ENCODE measurements around the gene GAD1.

GAD1 gene

DNA sequence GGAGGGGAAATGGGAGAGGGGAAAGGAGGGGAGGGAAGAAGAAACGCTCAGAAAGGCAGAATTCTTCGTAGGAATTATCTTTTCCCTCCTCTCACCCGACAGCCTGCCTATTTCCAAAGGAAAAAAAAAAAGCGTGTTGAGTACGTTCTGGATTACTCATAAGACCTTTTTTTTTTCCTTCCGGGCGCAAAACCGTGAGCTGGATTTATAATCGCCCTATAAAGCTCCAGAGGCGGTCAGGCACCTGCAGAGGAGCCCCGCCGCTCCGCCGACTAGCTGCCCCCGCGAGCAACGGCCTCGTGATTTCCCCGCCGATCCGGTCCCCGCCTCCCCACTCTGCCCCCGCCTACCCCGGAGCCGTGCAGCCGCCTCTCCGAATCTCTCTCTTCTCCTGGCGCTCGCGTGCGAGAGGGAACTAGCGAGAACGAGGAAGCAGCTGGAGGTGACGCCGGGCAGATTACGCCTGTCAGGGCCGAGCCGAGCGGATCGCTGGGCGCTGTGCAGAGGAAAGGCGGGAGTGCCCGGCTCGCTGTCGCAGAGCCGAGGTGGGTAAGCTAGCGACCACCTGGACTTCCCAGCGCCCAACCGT is at the start of gene GAD1:
GAD1 (plus strand) TSS at position 384 of the 589 bp plus-strand sequence. CDS start 1,705 bp downstream, outside the sequence.
- DNase-seq (ENCODE audit: low spot score) = peak; percentile 35

- DNase-seq (ENCODE audit: low spot score) = peak; percentile 32
These were observed 46.6 kb upstream of the GAD1 start, which contains the start of gene ERICH2 for GRCh38 chr2:170770008-170770605. ERICH2 (plus strand) TSS chr2:170770378; CDS start chr2:170770682, 304 bp downstream.

DNA sequence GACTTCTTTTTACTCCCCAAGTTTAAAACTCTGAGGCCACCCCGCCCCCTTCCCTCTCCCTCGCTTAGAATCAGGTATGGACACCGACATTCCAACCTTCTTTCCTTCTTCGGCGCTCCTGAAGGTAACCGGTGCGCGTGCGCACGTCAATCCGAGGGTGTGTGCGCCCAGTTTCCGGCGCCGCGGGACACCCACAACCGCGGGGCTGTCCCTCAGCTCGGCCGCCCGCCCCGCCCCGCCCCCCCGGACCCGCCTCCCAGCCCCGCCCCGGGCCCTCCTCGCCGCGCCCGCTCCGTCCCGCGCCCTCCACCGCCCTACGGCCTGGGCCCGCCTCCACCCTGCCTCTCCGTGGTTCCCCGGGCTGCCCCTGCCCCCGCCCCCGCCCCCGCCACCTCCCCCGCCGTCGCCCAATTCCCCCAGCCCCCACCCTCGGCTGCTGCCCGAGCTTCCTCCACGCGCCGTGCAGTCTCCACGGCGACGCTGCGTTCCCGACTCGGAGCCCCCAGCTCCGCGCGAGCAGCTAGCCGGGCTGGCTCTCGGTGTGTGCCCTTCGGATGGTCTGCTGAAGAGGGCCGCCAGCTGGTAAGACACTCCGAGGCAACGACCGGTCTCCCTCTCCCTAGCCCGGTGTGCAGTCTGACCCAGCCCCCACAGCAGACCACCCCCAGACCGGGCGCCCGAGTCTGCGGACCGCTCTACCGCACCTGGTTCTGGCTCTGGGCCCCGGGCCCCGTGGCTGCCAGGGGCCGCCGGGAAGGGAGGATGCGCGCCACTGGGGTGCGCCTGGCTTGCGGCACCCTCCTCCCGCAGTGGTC is 45.9 kb upstream of the GAD1 start:
- DNase-seq (ENCODE audit: low spot score) = peak; percentile 66

GRCh38 chr2:170771421-170771937 is 45.2 kb upstream of the GAD1 start:
- no peak for DNase-seq (ENCODE audit: low spot score)

GRCh38 chr2:170772295-170772694 is 44.4 kb upstream of the GAD1 start:
- DNase-seq (ENCODE audit: low spot score) = no peak

- no peak for DNase-seq (ENCODE audit: low spot score)
These were observed 42.6 kb upstream of the GAD1 start for GRCh38 chr2:170774074-170774473.

- DNase-seq (ENCODE audit: low spot score) = no peak
These were observed 37.8 kb upstream of the GAD1 start for GRCh38 chr2:170778900-170779299.

DNA sequence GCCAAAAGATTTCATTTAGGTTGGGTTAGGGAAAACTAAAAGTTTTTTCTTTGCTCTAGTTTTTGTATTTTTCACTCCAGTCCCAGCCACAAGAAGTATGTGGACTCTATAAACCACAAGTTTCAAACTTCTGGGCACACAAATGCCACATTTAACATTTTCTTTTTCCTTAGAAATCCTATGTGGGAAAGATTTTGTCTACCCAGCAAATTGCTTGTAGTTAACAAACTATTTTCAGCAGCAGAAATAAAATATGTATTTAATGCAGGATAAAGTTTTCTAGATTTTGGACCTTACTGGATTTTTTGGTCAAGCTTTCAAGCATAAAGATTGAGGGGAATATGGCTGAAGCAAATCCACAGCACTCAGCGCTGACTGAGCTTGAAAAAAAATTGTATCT is 37.4 kb upstream of the GAD1 start:
- DNase-seq (ENCODE audit: low spot score) = no peak

GRCh38 chr2:170782673-170783072 is 34.0 kb upstream of the GAD1 start:
- DNase-seq (ENCODE audit: low spot score) = no peak

DNA sequence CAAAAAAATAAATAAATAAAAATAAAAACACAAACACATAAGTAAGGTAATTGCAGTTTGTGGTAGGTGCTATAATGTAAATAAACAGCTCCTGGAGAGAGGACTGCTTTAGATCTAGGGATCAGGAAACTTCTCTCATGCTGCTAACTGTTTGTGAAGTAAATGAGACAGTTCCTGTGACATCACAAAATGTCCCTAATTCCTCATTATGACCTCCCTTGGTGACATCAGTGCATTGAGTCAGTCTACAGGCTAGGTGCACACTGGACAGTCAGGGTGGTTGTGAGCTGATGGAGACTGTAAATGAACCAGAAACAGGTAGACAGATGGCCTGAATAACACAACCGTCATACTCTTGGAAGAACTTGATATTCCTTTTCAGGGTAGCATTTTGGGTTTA is 33.1 kb upstream of the GAD1 start:
- DNase-seq (ENCODE audit: low spot score) = no peak

DNA sequence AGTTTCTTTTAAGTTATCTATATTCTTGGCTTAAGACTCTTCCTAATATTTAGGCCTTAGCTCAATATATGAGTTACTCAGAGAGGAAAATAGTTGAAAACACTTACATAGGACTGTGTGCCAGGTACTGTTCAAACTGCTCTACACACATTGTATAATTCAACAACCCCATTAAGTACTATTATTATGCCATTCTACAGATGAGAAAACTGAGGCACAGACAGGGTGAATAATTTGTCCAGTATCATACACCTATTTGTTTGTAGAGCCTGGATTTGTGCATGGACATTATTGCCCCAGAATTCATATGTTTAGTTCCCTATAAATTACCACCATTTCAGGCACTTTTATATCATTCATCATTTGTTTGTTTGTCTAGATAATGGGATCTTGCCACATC is 17.7 kb upstream of the GAD1 start:
- DNase-seq (ENCODE audit: low spot score) = no peak

GRCh38 chr2:170806548-170806947 is 10.1 kb upstream of the GAD1 start:
- DNase-seq (ENCODE audit: low spot score) = no peak

- peak; percentile 60 for DNase-seq (ENCODE audit: low spot score)
These were observed 3.7 kb upstream of the GAD1 start for GRCh38 chr2:170812710-170813600.

DNA sequence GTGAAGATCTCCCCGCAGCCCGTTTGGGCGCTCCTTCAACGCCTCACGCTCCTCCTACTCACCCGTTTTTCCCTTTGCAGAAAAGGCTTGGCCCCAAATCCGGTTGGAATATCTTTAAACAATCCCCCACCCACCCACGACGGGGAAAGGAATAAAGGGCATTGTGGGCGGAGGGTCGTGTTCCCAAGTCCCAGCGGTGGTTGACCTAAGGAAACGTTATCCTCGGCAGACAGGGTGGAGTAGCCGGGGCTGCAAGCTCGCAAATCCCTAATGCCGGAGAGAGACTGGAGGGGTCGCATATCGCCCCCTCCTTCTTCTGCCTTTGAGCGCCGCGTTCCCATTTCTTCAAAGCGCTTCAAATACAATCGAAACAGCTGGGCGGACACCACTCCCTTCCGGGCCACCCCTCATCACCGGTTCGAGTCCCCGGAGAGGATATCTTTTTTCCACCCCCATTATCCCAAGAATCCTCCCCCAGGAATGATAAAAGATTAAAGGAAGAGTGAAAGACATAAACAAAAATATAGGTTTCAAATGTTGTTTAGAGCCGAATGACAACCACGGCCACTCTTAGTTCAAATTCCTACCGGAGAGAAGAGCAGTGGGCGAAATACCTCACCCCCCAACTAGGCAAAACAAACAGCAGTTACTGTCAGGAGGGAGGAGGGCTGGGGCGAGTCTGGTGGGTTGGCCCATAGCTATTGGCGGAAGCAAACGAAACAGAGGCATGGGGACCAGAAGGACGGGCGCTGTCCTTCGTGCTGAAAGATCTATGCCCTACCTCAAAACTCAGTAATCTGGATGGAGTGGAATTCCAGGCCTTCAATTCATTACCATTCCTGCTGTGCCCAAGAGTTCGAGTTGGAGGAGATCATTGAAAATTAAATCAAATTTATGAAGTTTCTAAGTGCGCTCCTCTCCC is 2.8 kb upstream of the GAD1 start:
- DNase-seq (ENCODE audit: low spot score) = no peak

DNA sequence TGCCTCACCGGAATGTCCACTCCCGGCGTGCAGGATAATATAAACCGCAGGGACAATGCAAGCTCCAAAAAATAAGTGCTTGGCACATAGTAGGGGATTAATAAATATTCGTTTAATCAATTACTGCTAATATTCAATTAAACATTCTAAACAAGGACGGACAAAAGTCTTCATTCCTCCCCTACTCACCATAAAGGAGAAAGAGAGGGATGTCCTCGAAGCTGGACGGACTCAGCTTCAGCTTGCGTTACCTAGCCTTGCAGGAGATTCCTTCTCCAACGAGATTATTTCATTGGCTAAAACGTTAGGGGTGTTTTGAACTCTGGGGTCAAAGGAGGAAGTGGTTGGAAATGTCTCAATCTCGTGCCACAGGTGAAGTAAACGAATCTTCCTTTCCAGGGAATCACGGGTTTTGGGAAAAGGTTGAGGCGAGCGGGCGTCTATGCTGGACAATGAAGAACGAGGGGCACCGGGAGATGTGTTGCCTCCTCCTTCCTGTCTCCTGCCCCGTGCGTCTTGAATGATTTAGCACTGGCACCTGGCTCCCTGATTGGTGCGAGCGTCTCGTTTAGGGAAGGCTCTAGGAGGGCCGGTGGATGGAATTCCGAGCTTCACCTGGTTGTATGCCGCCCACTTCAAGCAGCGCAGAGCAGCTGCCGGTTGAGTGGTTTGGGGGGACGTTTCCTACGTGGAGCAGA is 2.0 kb upstream of the GAD1 start:
- no peak for DNase-seq (ENCODE audit: low spot score)

GRCh38 chr2:170815311-170815710 is 1.4 kb upstream of the GAD1 start:
- DNase-seq (ENCODE audit: low spot score) = no peak

GRCh38 chr2:170815746-170816503 is 762 bp upstream of the GAD1 start:
- peak; percentile 65 for DNase-seq (ENCODE audit: low spot score)

DNA sequence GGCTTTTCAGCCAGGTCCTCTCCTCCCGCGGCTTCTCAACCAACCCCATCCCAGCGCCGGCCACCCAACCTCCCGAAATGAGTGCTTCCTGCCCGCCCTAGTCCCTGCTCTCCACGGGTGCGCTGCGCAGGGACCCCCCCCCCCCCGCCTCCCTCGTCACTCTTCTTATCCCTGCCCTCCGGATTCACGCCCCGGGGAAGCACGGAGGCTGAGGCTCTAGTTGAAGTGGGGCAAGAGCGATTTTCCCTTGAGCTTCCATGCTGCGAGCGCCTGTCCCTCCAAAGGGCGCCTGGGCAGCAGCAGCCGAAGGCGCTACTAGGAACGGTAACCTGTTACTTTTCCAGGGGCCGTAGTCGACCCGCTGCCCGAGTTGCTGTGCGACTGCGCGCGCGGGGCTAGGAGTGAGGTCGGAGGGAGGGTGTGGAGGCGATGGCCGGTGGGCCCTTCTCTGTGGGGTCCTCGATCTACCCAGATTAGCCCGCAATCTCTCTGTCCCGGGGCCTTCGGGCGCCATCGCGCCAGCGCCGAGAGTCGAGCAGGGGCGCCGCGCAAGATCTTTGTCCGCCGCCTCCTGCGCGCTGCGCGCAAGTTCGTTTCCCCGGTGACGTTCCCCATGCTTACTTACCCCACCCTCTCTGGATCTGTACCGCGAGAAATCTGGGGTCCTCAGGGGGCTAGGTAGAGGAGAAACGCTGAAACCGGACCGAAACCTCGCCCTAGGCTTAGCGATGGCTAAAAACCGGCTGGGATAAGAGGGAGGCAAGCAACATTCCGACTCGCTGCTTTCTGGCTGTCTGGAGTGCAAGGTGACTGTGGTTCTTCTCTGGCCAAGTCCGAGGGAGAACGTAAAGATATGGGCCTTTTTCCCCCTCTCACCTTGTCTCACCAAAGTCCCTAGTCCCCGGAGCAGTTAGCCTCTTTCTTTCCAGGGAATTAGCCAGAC is 677 bp downstream of the GAD1 start:
- no peak for DNase-seq (ENCODE audit: low spot score)

Data from CD4-positive, alpha-beta T cell treated with Interleukin-2 at 100 ng/mL for 4 hours (primary cell).